A549 treated with GW870086 at 1 μM for 4 hours (cell line): ENCODE measurements around the gene EIF3M. TPM values are rescaled to one million over a fixed set of nuclear protein-coding genes. Genes with fewer than 3 reads are reported as not detected.

Source experiments
- total RNA-seq: library from RNA; stranded (reverse); fragments of 200-300 nt; extraction: Qiagen RNA extraction; gene quantifications from 5 replicates; pipeline ENCODE4 v1.2.3, GENCODE V29; 2022; ENCODE audit warnings: low read depth

EIF3M gene
- 407 to 453 TPM (median 414 TPM) in 5 replicates for total RNA-seq

DNA sequence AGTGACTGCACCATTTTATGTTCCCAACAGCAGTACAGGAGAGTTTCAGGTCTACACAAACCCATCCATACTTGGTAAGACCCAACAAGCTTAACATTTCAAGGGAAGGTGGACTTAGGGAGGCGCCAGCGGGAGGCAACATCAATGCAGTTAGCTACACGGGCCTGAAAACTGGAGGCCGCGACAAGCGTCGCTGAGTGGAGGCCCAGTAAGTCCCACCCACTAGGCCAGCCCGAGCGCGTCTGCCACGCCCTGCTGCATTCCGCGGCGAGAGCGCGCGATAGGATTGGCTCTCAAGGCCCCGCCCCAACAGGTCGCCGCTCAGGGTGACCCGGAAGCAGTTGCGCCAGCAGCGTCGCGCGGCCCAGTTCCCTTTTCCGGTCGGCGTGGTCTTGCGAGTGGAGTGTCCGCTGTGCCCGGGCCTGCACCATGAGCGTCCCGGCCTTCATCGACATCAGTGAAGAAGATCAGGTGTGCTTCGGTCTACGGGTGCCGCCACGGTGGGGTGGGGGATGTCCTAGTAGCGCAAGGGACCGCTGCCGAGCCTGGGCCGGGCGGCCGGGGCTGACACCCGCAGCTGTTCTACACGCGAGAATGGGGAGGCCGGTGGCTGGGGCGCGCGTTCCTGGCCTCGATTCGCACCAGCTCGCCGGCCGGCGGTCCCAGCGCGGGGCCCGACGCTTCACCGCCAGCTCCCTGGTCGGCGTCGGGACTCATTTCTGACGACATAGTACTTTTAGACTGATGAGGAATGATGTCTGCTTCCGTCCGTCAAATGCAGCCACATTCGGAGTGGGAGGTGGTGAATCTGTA is at the start of gene EIF3M:
Gene EIF3M (plus strand): TSS at position 373 of the 813 bp plus-strand sequence. CDS start 57 bp downstream, at position 430.

Other genes with a start within 250 kb of the EIF3M start
- 4.6 to 6.0 TPM (median 5.1 TPM) in 5 replicates for gene WT1, start 148.3 kb upstream of the EIF3M start, total RNA-seq
- 0.03 TPM in 1 of 5 replicates, not detected in the others for gene CCDC73, start 210.8 kb downstream of the EIF3M start, total RNA-seq
- gene PRRG4, start 246.1 kb downstream of the EIF3M start, total RNA-seq: 1.5 to 2.4 TPM (median 2.0 TPM) in 5 replicates